ENCODE measurements around the gene TSHR. TPM values are rescaled to one million over a fixed set of nuclear protein-coding genes. Genes with fewer than 3 reads are reported as not detected.

The TSHR gene
- total RNA-seq, 1 donor from 2014 or later: not detected

DNA sequence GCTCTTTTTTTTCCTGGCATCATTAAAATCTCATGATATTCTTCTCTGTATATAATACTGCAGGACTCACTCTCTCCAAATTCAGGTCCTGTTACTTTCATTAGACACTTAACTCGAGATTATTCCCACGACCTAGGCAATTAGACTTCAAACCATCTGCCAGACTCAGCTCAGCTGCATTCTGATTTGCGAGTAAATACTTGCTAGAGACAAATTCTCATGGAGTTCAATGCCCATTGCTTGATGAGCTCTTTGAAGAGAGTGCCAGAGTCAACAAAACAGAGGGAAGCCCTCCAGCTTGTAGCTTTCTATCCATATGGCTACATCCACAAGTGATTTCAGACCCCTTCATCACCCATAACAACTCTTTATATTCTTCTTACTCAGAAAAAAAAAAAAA is 177.0 kb downstream of the TSHR start:
- DNase-seq (ENCODE audit: low read depth in 2 of 2): no peak

- DNase-seq (ENCODE audit: low read depth in 2 of 2): no peak
These were observed 178.0 kb downstream of the TSHR start for GRCh38 chr14:81133400-81133799.

DNA sequence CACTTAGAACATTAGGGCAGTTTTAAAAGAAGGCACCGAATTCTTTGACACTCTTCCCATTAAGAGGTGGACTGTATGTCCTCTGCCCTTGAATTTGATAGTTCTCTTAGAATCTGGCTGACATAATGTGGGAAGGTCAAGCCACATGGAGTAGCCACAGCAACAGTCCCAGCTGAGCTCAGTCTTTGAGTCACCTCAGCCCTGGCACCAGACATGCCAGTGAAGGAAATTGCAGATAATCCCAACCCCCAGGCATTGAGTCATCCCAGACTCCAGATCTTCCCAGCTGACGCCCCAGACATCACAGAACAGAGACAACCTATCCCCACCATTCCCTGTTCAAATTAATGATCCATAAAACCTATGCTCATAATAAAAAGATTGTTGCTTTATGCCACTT is 181.9 kb downstream of the TSHR start:
- DNase-seq (ENCODE audit: low read depth in 2 of 2): peak in 1 of 2 donors; percentile 52

DNA sequence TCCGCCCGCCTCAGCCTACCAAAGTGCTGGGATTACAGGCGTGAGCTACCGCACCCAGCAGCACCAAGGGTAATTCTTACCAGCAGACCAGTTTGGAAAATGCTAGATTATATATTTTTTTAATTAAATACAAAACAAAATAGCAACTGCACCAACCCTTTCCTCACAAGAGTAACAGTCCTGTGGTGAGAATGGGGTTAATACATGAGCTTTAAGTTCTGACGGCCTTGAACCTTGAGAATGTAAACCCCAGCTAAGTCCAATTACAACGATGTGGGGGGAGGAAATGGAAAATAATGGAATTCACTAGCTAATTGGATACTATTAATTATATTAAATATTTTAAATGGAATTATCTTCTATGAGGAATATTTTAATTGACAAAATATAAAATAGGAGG is 183.0 kb downstream of the TSHR start:
- DNase-seq (ENCODE audit: low read depth in 2 of 2): no peak

DNA sequence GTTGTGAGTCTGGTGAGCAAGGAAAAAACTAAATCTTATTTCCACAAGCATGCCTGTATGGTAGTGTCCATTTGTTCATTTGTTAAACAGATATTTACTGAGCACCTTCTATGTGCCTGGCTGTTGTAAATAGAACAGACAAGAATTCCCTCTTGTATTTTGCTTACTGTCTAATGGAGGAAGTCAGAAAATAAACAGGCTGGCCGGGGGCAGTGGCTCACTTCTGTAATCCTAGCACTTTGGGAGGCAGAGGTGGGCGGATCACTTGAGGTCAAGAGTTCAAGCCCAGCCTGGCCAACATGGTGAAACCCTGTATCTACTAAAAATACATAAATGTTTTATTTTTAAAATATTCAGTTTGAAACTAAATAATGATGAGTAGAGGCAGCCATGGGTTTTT is 186.0 kb downstream of the TSHR start:
- no peak for DNase-seq (ENCODE audit: low read depth in 2 of 2)

DNA sequence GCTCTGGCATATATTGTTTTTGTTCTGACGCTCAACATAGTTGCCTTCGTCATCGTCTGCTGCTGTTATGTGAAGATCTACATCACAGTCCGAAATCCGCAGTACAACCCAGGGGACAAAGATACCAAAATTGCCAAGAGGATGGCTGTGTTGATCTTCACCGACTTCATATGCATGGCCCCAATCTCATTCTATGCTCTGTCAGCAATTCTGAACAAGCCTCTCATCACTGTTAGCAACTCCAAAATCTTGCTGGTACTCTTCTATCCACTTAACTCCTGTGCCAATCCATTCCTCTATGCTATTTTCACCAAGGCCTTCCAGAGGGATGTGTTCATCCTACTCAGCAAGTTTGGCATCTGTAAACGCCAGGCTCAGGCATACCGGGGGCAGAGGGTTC is 188.4 kb downstream of the TSHR start:
- DNase-seq (ENCODE audit: low read depth in 2 of 2): no peak

DNA sequence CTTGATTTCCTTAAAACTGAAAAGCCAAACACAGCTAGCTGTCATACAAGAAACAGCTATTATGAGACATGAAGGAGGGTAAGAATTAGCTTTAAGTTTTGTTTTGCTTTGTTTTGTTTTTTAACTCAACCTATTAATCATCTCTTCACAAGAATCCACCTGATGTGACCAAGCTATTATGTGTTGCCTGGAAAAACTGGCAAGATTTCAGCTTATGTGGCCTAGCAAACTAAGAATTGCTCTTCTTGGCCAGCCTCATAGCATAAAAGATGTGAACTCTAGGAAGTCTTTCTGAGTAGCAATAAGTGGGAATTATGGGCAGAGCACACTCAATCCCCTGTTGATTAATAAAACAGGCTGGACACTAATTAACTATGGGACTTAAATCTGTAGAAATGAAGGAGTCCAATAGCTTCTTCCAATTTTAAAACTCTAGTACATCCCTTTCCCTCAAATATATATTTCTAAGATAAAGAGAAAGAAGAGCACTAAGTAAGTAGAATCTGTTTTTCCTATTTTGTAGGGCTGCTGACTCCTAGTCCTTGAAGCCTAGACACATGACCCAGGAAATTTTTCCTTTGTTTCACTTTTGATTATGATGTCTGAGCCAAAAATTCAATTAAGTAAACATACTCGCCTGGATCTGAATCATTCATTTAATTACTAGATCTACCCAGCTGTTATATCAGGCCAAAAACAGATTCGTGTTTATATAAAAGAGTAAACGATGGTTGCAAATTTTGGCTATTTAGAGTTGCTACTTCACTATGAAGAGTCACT is 189.6 kb downstream of the TSHR start:
- peak in 1 of 2 donors; percentile 7 for DNase-seq (ENCODE audit: low read depth in 2 of 2)

GRCh38 chr14:81147140-81147897 is 191.9 kb downstream of the TSHR start:
- no peak for DNase-seq (ENCODE audit: low read depth in 2 of 2)

GRCh38 chr14:81148635-81149034 is 193.2 kb downstream of the TSHR start:
- no peak for DNase-seq (ENCODE audit: low read depth in 2 of 2)

DNA sequence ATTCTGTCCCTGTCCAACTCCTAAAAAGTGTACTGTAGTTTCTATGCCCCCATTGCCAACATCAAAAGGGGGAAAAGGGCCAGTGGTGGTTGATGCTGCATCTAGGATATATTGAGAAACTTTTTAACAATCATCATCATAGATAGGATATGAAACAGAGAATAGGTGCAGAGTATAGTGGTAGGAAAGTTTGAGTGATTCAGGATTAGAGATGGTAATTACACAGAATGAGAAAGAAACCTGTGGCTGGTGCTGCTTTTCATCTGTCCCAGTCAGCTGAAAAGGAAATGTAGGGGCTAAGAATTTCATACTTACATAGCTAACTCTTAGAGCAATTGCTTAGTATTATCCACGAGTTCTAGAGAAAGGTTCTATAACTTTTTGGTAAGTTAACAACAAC is 197.8 kb downstream of the TSHR start:
- DNase-seq (ENCODE audit: low read depth in 2 of 2): no peak

DNA sequence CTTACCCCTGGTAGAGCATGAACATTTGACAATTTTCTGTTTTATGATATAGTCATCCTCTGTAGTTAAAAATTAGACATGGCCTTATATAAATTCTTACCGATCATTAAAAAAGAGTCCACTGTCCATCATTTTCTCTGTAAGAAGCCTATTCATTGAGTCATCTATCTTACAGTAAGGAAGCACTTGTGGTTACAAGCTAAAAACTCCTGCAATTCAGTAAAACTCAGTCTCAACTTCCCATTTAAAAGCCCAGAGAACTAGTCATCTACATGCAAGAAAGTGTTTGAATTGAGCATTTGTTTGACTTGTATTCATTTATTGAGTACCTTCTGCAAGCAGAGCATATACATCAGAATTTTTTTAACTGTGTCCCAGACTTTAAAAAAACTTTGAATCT is 202.0 kb downstream of the TSHR start:
- DNase-seq (ENCODE audit: low read depth in 2 of 2): no peak

DNA sequence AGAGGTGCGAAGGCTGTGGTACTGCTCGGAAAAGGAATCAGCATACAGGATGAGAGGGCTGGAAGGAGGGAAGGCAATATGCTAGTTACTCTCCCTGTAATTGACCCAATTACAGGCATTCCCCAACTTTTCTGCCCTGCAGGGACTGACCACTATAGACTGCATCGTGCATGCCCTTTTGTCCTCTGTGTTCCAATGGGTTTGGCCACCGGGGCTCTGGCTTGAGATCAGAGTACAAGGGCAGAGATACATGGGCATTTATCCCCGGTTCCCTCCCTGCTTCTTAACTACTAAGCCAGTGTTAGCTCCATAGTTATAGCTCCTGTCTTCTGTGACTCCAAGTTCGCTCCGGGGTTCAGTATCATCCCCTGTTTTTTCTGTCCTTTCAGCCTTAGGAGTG is 205.7 kb downstream of the TSHR start:
- no peak for DNase-seq (ENCODE audit: low read depth in 2 of 2)

GRCh38 chr14:81161749-81162148 is 206.3 kb downstream of the TSHR start:
- no peak for DNase-seq (ENCODE audit: low read depth in 2 of 2)

- DNase-seq (ENCODE audit: low read depth in 2 of 2): peak in 1 of 2 donors; percentile 4
These were observed 207.5 kb downstream of the TSHR start for GRCh38 chr14:81162941-81163340.

GRCh38 chr14:81164167-81164774 is 208.8 kb downstream of the TSHR start:
- peak; percentile 69 to 77 for DNase-seq (ENCODE audit: low read depth in 2 of 2)

GRCh38 chr14:81165188-81165587 is 209.8 kb downstream of the TSHR start:
- no peak for DNase-seq (ENCODE audit: low read depth in 2 of 2)

- DNase-seq (ENCODE audit: low read depth in 2 of 2): no peak
These were observed 210.7 kb downstream of the TSHR start for GRCh38 chr14:81166121-81166520.

DNA sequence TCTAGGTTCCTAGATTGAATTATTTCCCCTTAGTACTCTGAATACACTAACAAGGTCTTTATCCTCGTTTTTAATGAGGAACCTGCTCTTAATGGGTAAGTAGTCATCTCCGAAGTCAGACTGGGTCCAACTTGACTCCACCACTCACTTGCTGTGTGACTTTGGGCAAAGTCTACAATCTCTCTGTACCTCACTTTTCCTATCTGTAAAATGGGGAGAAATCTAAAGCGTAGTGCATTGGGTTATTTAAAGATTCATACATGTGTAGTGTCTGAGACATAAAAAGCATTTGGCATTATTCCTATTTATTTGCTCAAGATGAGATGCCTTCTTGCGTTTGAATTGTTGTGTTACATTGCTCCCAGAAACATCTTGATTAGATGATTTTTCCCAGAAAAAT is 213.8 kb downstream of the TSHR start:
- no peak for DNase-seq (ENCODE audit: low read depth in 2 of 2)

DNA sequence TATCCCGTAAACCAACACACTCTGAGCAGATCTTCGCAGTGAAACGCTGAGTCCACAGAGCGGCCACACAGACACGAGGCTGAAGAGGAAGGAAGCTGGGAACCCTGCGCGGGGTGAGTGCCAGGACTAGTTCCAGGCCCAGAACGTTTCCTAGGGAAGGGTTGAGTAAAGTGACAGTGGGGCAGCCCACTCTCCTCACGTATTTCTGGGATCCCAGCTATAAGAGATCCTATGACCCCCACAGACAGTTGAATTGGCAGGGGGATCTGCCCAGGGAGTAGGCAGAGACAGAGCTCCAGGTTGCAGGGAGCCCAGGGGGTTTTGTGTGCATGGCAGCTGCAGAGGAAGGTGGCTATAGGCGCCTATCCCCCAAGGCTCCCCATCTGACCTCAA is 214.3 kb downstream of the TSHR start:
- DNase-seq (ENCODE audit: low read depth in 2 of 2): peak; percentile 43 to 65

DNA sequence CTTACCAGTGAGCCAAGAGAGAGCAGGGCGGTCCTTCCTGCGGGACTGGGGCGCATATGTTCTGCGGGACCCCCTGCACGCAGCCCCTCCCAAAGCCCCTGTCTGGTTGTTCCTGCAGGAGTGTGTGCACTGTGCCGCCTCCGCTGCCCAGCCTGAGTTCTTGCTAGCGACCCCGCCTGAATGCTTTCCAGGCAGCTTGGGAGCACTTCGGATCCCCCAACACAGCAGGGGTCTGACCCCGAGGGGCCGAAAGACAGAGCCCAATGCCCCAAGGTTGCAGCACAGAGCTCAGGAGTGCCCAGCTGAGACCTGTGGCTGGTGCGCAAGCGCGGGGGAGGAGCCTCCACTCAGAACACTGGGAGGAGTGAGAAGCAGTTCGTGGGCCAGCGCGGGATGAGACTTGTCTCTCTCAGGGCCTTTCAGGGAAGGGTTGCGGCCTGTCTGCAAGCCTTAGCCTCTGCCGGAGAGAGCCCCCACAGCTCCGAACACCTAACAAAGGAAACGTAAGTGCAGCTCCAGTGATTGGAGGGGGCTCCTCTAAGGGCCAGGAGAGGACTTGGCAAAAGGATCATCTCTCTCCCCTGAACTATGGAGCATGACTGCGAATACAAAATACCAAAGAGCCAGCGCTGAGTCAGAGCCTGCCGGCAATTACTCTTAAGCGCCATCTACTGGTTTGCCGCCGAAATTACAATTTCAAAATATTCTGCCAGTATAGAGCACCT is 214.8 kb downstream of the TSHR start:
- peak; percentile 83 to 89 for DNase-seq (ENCODE audit: low read depth in 2 of 2)

- no peak for DNase-seq (ENCODE audit: low read depth in 2 of 2)
These were observed 215.4 kb downstream of the TSHR start for GRCh38 chr14:81170829-81171195.

GRCh38 chr14:81172353-81172752 is 216.9 kb downstream of the TSHR start:
- no peak for DNase-seq (ENCODE audit: low read depth in 2 of 2)
